HuH-7 (cell line): ENCODE measurements around the gene EXOC3.

Experiments used
- DNase-seq: peaks from one replicate; pipeline ENCODE4 v3.0.0; 2011; ENCODE audit warnings: low spot score

EXOC3 gene

GRCh38 chr5:439636-440035 lies 3.3 kb upstream of the EXOC3 start:
- DNase-seq, result no peak

- no peak for DNase-seq
These were observed 2.4 kb upstream of the EXOC3 start for GRCh38 chr5:440401-441201.

- DNase-seq, result no peak
These were observed 1.0 kb upstream of the EXOC3 start for GRCh38 chr5:441996-442334.

- peak; percentile 43 for DNase-seq
These were observed 519 bp downstream of the EXOC3 start for GRCh38 chr5:443239-444151.

- no peak for DNase-seq
These were observed 1.2 kb downstream of the EXOC3 start for GRCh38 chr5:444226-444625.

- DNase-seq, result no peak
These were observed 2.6 kb downstream of the EXOC3 start for GRCh38 chr5:445591-445990.

- no peak for DNase-seq
These were observed 3.3 kb downstream of the EXOC3 start for GRCh38 chr5:446066-446882.

GRCh38 chr5:446883-447263 lies 3.9 kb downstream of the EXOC3 start:
- DNase-seq, result peak; percentile 54

GRCh38 chr5:447501-447900 lies 4.5 kb downstream of the EXOC3 start:
- DNase-seq, result no peak

GRCh38 chr5:448061-448765 lies 5.2 kb downstream of the EXOC3 start:
- no peak for DNase-seq

- DNase-seq, result no peak
These were observed 5.8 kb downstream of the EXOC3 start for GRCh38 chr5:448766-449090.

- DNase-seq, result no peak
These were observed 6.2 kb downstream of the EXOC3 start for GRCh38 chr5:449151-449550.

GRCh38 chr5:451587-452458 lies 8.8 kb downstream of the EXOC3 start:
- no peak for DNase-seq

GRCh38 chr5:452978-453710 lies 10.2 kb downstream of the EXOC3 start:
- DNase-seq, result no peak

- no peak for DNase-seq
These were observed 10.9 kb downstream of the EXOC3 start for GRCh38 chr5:453725-454481.

- no peak for DNase-seq
These were observed 12.0 kb downstream of the EXOC3 start for GRCh38 chr5:454936-455335.

GRCh38 chr5:455806-456205 lies 12.8 kb downstream of the EXOC3 start:
- DNase-seq, result no peak

- no peak for DNase-seq
These were observed 13.6 kb downstream of the EXOC3 start for GRCh38 chr5:456351-457194.
